CD14-positive monocyte (primary cell): ENCODE results near the gene SYCP2L. TPM values are rescaled to one million over a fixed set of nuclear protein-coding genes. Genes with fewer than 3 reads are reported as not detected.
A peak's percentile ranks its signal among the peaks of the same experiment; 100 is the strongest.

ENCODE experiments used
- DNase-seq, 3 donors: peaks; one replicate each; pipeline ENCODE4 v3.0.0-alpha.2; 2011 to 2022
- H2AFZ ChIP-seq: 2 replicates; pipeline ENCODE4 v1.6.0; 2012; ENCODE audit warnings: mild to moderate bottlenecking, low read depth, low read length, inconsistent platforms; ENCODE audit not compliant: insufficient read depth, poor library complexity, severe bottlenecking
- H3K27ac ChIP-seq, 2 donors: 1 replicate in 1 of 2; 2 replicates in 1 of 2; pipeline ENCODE4 v1.5.1; 2012 to 2013; ENCODE audit warnings: low read length in 2 of 2, control low read depth in 1 of 2, inconsistent platforms in 1 of 2, low read depth in 1 of 2, mild to moderate bottlenecking in 1 of 2
- H3K27me3 ChIP-seq, 2 donors: one replicate each; pipeline versions ENCODE4 v1.6.0 to v1.6.1; 2011 to 2013; ENCODE audit warnings: low read length in 2 of 2; ENCODE audit not compliant: control insufficient read depth in 2 of 2, insufficient read depth in 2 of 2
- H3K36me3 ChIP-seq, 2 donors: replicated peaks in 1 of 2; 1 replicate in 1 of 2; 2 replicates in 1 of 2; pipeline versions ENCODE4 v1.5.1 to v1.6.1; 2012 to 2013; ENCODE audit warnings: low read length in 2 of 2, control low read depth in 1 of 2, inconsistent platforms in 1 of 2, mild to moderate bottlenecking in 1 of 2; ENCODE audit not compliant: insufficient read depth in 2 of 2, control insufficient read depth in 1 of 2
- H3K4me1 ChIP-seq, 2 donors: 1 replicate in 1 of 2; 2 replicates in 1 of 2; pipeline versions ENCODE4 v1.5.1 to v1.6.1; 2012 to 2013; ENCODE audit warnings: low read length in 2 of 2, control low read depth in 1 of 2, inconsistent platforms in 1 of 2, mild to moderate bottlenecking in 1 of 2, moderate library complexity in 1 of 2; ENCODE audit not compliant: insufficient read depth in 2 of 2, control insufficient read depth in 1 of 2
- H3K4me2 ChIP-seq: replicated peaks from 2 replicates; pipeline ENCODE3; 2012; ENCODE audit warnings: low read length, moderate library complexity, mild to moderate bottlenecking; ENCODE audit not compliant: poor library complexity, severe bottlenecking; ENCODE audit errors: extremely low read depth
- H3K4me3 ChIP-seq, 3 experiments: fragments of 200-600 bp in 1 of 3; sonication (generic) in 1 of 3; replicated peaks in 1 of 3; 1 replicate in 2 of 3; 2 replicates in 1 of 3; pipeline ENCODE4 v1.5.1; 2011 to 2013; ENCODE audit warnings: low read length in 3 of 3, mild to moderate bottlenecking in 3 of 3, control low read depth in 2 of 3, low read depth in 2 of 3, inconsistent platforms in 1 of 3, moderate library complexity in 1 of 3
- H3K79me2 ChIP-seq: 2 replicates; pipeline ENCODE4 v1.6.0; 2012; ENCODE audit warnings: mild to moderate bottlenecking, control low read depth, inconsistent platforms, low read length, moderate library complexity; ENCODE audit not compliant: insufficient read depth
- H3K9ac ChIP-seq: 2 replicates; pipeline ENCODE4 v1.6.0; 2017; ENCODE audit warnings: low read length, mild to moderate bottlenecking; ENCODE audit not compliant: insufficient read depth, poor library complexity, severe bottlenecking
- H3K9me3 ChIP-seq, 2 donors: replicated peaks in 1 of 2; 1 replicate in 1 of 2; 2 replicates in 1 of 2; pipeline versions ENCODE4 v1.5.1 to v1.6.1; 2012 to 2013; ENCODE audit warnings: low read length in 2 of 2, control low read depth in 1 of 2; ENCODE audit not compliant: control insufficient read depth in 1 of 2, insufficient read depth in 1 of 2
- H4K20me1 ChIP-seq: 2 replicates; pipeline ENCODE4 v1.6.0; 2012; ENCODE audit warnings: mild to moderate bottlenecking, low read length, control low read depth, moderate library complexity; ENCODE audit not compliant: insufficient read depth
- H3K27ac Mint-ChIP-seq, 7 donors: one replicate each; pipeline ENCODE4 v1.8.0; 2020; ENCODE audit warnings: mild to moderate bottlenecking in 7 of 7, mixed read lengths in 7 of 7, moderate library complexity in 6 of 7, inconsistent platforms in 2 of 7
- H3K27me3 Mint-ChIP-seq, 3 donors: one replicate each; pipeline ENCODE4 v1.8.0; 2021 to 2022; ENCODE audit warnings: low read depth in 3 of 3, mild to moderate bottlenecking in 3 of 3, mixed read lengths in 3 of 3, moderate library complexity in 3 of 3, inconsistent platforms in 1 of 3
- H3K36me3 Mint-ChIP-seq, 2 donors: one replicate each; pipeline ENCODE4 v1.8.0; 2020; ENCODE audit warnings: mixed read lengths in 2 of 2, inconsistent platforms in 1 of 2, mild to moderate bottlenecking in 1 of 2
- H3K4me1 Mint-ChIP-seq: one replicate; pipeline ENCODE4 v1.8.0; 2020; ENCODE audit warnings: mild to moderate bottlenecking, mixed read lengths
- H3K4me3 Mint-ChIP-seq, 2 donors: one replicate each; pipeline ENCODE4 v1.8.0; 2020; ENCODE audit warnings: mild to moderate bottlenecking in 2 of 2, mixed read lengths in 2 of 2, moderate library complexity in 1 of 2
- H3K9me3 Mint-ChIP-seq, 7 donors: one replicate each; pipeline ENCODE4 v1.8.0; 2020 to 2022; ENCODE audit warnings: mixed read lengths in 7 of 7, mild to moderate bottlenecking in 6 of 7, moderate library complexity in 6 of 7, inconsistent platforms in 2 of 7
- CTCF ChIP-seq: fragments of 200-600 bp; IDR thresholded peaks from one replicate; pipeline ENCODE4 v1.8.0; 2022; ENCODE audit warnings: antibody characterized with exemption, mild to moderate bottlenecking
- WGBS: methylation state at CpG from one replicate; pipeline ENCODE4 v1.1.5; 2013; ENCODE audit warnings: missing lambda C conversion rate; ENCODE audit not compliant: insufficient coverage; 5-methylcytosine and 5-hydroxymethylcytosine counted together
- intact Hi-C, 2 donors: fragments of 100-400 bp; cut with micrococcal nuclease; formaldehyde crosslinking; loops; one replicate each; pipeline versions ENCODE4 v1.15.0 to v1.15.1; 2023
- polyA plus RNA-seq, 3 donors: library from polyadenylated mRNA; depleted of rRNA in 1 of 3; unstranded in 2 of 3; stranded (reverse) in 1 of 3; fragments of 300-500 nt in 2 of 3; fragments of >200 nt in 1 of 3; fragmentation: Illumina TruSeq in 2 of 3; gene quantifications; 1 replicate in 2 of 3; 2 replicates in 1 of 3; pipeline ENCODE4 v1.2.3, GENCODE V29; 2012 to 2021

Gene SYCP2L
- polyA plus RNA-seq, 3 donors: 0.08 TPM; not detected in 2

GRCh38 chr6:10960171-10960570 is 73.3 kb downstream of the SYCP2L start:
- Histone ChIP-seq H3K27ac (no peak overlapping the region), H3K27me3 (no peaks in the 10 kb centered on the region), H3K4me1 (no peaks in the 10 kb centered on the region), H4K20me1 (no peaks in the 10 kb centered on the region), H3K79me2 (no peaks in the 10 kb centered on the region), H3K9me3 (no peaks in the 10 kb centered on the region), H3K4me2 (no peak overlapping the region), H2AFZ (no peak overlapping the region), H3K4me3 (no peak overlapping the region), H3K36me3 (no peaks in the 10 kb centered on the region), H3K9ac (no peak overlapping the region)
- Mint-ChIP-seq H3K27ac (peak overlapping the region in 1 of 7 donors; percentile 11), H3K9me3 (peaks cover 0 to 2% (median 2%) of the 10 kb centered on the region in 7 donors), H3K4me1 (no peaks in the 10 kb centered on the region), H3K27me3 (peaks cover 0 to 6% (median 4%) of the 10 kb centered on the region in 3 donors), H3K4me3 (no peak overlapping the region), H3K36me3 (no peaks in the 10 kb centered on the region)
- DNase-seq: no peak
- WGBS: 100% methylated on average over 1 of the region's 2 CpGs
- intact Hi-C loops: no loop called here
- TF ChIP-seq CTCF: no peak

GRCh38 chr6:10961837-10962236 is 75.0 kb downstream of the SYCP2L start:
- WGBS: 100% methylated on average over 1 of the region's 3 CpGs
- H4K20me1 ChIP-seq: no peaks in the 10 kb centered on the region

More at GRCh38 chr6:10961837-10962236, 75.0 kb downstream of the SYCP2L start:
- H2AFZ ChIP-seq: no peak overlapping the region
- H3K4me3 ChIP-seq: no peak overlapping the region
- Mint-ChIP-seq H3K36me3 (no peaks in the 10 kb centered on the region), H3K9me3 (peaks cover 4 to 18% (median 7%) of the 10 kb centered on the region in 7 donors), H3K4me1 (no peaks in the 10 kb centered on the region), H3K4me3 (no peak overlapping the region), H3K27me3 (peaks cover 0 to 6% (median 4%) of the 10 kb centered on the region in 3 donors), H3K27ac (no peak overlapping the region)
- TF ChIP-seq CTCF: no peak
- H3K4me2 ChIP-seq: no peak overlapping the region
- H3K79me2 ChIP-seq: no peaks in the 10 kb centered on the region
- H3K36me3 ChIP-seq: no peaks in the 10 kb centered on the region
- intact Hi-C loops: no loop called here
- peaks cover 5 to 9% of the 10 kb centered on the region in 2 donors for H3K9me3 ChIP-seq
- no peaks in the 10 kb centered on the region for H3K27me3 ChIP-seq
- H3K9ac ChIP-seq: no peak overlapping the region
- no peak overlapping the region for H3K27ac ChIP-seq
- DNase-seq: no peak
- H3K4me1 ChIP-seq: no peaks in the 10 kb centered on the region
